K562 (cell line): Measurements from ENCODE around the gene BMPER. TPM values are rescaled to one million over a fixed set of nuclear protein-coding genes. Genes with fewer than 3 reads are reported as not detected.

Source experiments
- ATAC-seq: fragments of 200-7000 bp; cut with Tn5 transposase; 3 replicates; pipeline ENCODE4 v1.9.1; 2020; ENCODE audit warnings: moderate library complexity
- BruUV-seq: library from RNA; stranded (reverse); fragments of 400-500 nt; replicated peaks from 2 replicates; lab custom pipeline; 2021; lab: Mats Ljungman, UMichigan
- CTCF ChIA-PET: fragments of 300-600 bp; formaldehyde crosslinking; extraction: SDS; loops from one replicate; lab custom pipeline; 2021; ENCODE audit warnings: low intra/inter-chr PET ratio; lab: Yijun Ruan, JAX
- POLR2A ChIA-PET: fragments of 300-600, 350-650 bp; sonication (Branson Sonifier 250); formaldehyde crosslinking; extraction: SDS; loops from one replicate; lab custom pipeline; 2021; ENCODE audit warnings: antibody characterized with exemption, inconsistent platforms; lab: Yijun Ruan, JAX
- DNase-seq, 4 experiments: peaks; one replicate each; pipeline versions ENCODE4 v3.0.0 to v3.0.0-alpha.2; 2011 to 2018; ENCODE audit warnings: low spot score in 3 of 4, mixed read lengths in 3 of 4; ENCODE audit errors: extremely low read depth in 1 of 4
- FAIRE-seq: peaks from 2 replicates; lab custom pipeline; 2011; peaks lifted over from hg19 to GRCh38; lab: Jason Lieb, UNC
- H2AFZ ChIP-seq: 2 replicates; pipeline ENCODE4 v1.6.0; 2011; ENCODE audit warnings: low read depth, low read length, control low read depth, inconsistent platforms
- H3K27ac ChIP-seq: fragments of 200-600 bp; 3 replicates; pipeline ENCODE4 v1.8.0; 2011; ENCODE audit warnings: low read depth, mild to moderate bottlenecking, control low read depth, inconsistent platforms, low read length, moderate library complexity, mixed read lengths; ENCODE audit errors: extremely low read depth
- H3K27me3 ChIP-seq, 2 experiments: fragments of 300-600 bp in 1 of 2; 2 replicates in 1 of 2; 3 replicates in 1 of 2; pipeline versions ENCODE4 v1.6.0 to v1.8.0; 2011; ENCODE audit warnings: inconsistent platforms in 2 of 2, low read length in 2 of 2, mild to moderate bottlenecking in 1 of 2, mixed read lengths in 1 of 2, moderate library complexity in 1 of 2; ENCODE audit not compliant: control insufficient read depth in 2 of 2, insufficient read depth in 2 of 2
- H3K36me3 ChIP-seq: fragments of 300-600 bp; 3 replicates; pipeline ENCODE4 v1.8.0; 2011; ENCODE audit warnings: mild to moderate bottlenecking, low read length, inconsistent platforms; ENCODE audit not compliant: control insufficient read depth, insufficient read depth
- H3K4me1 ChIP-seq, 2 experiments: fragments of 200-600 bp in 1 of 2; replicated peaks in 1 of 2; 2 replicates in 1 of 2; 3 replicates in 1 of 2; pipeline versions ENCODE4 v1.5.1 to v1.8.0; 2011; ENCODE audit warnings: inconsistent platforms in 2 of 2, low read length in 2 of 2, mild to moderate bottlenecking in 1 of 2, mixed read lengths in 1 of 2, moderate library complexity in 1 of 2; ENCODE audit not compliant: control insufficient read depth in 2 of 2, insufficient read depth in 2 of 2
- H3K4me2 ChIP-seq: 2 replicates; pipeline ENCODE4 v1.6.1; 2011; ENCODE audit warnings: low read length, control low read depth, inconsistent platforms, mixed read lengths; ENCODE audit not compliant: insufficient read depth
- H3K4me3 ChIP-seq: fragments of 200-600 bp; sonication (generic), shearing (Covaris generic); 2 replicates; pipeline ENCODE4 v1.5.1; 2016; ENCODE audit warnings: control low read depth, inconsistent platforms
- H3K79me2 ChIP-seq: fragments of 200-600 bp; 3 replicates; pipeline ENCODE4 v1.8.0; 2011; ENCODE audit warnings: low read length, inconsistent platforms; ENCODE audit not compliant: control insufficient read depth, insufficient read depth
- H3K9ac ChIP-seq, 2 experiments: 2 replicates each; pipeline versions ENCODE4 v1.6.0 to v1.6.1; 2011; ENCODE audit warnings: low read depth in 2 of 2, low read length in 2 of 2, control low read depth in 1 of 2, inconsistent platforms in 1 of 2, mild to moderate bottlenecking in 1 of 2, mixed read lengths in 1 of 2; ENCODE audit not compliant: insufficient read depth in 1 of 2
- H3K9me1 ChIP-seq: one replicate; pipeline ENCODE4 v1.6.0; 2011; ENCODE audit warnings: inconsistent platforms, mild to moderate bottlenecking, low read length, moderate library complexity; ENCODE audit not compliant: control insufficient read depth, insufficient read depth
- H3K9me3 ChIP-seq: replicated peaks from 2 replicates; pipeline ENCODE4 v1.5.1; 2011; ENCODE audit warnings: low read depth, low read length, inconsistent platforms; ENCODE audit not compliant: control insufficient read depth, insufficient read depth
- H4K20me1 ChIP-seq: replicated peaks from 2 replicates; pipeline ENCODE4 v1.6.1; 2011; ENCODE audit warnings: low read length, inconsistent platforms, mixed read lengths; ENCODE audit not compliant: control insufficient read depth, insufficient read depth
- CBFB ChIP-seq: sonication (generic); formaldehyde crosslinking; IDR thresholded peaks from 2 replicates; pipeline ENCODE4 v1.4.0; 2020; ENCODE audit warnings: mild to moderate bottlenecking, missing genetic modification reagents
- POLR2G ChIP-seq: fragments of 200-400 bp; formaldehyde crosslinking; IDR thresholded peaks from 2 replicates; pipeline ENCODE4 v1.6.1; 2017; ENCODE audit warnings: low read depth, mild to moderate bottlenecking, antibody characterized with exemption, low read length, moderate library complexity
- POLR3G ChIP-seq: IDR thresholded peaks from 2 replicates; pipeline ENCODE4 v1.6.1; 2011; ENCODE audit not compliant: insufficient read length, insufficient replicate concordance; ENCODE audit errors: extremely low read depth
- SMARCE1 ChIP-seq: fragments of 450-650 bp; IDR thresholded peaks from 2 replicates; pipeline ENCODE4 v1.7.1; 2016; ENCODE audit warnings: mild to moderate bottlenecking
- ZNF780A ChIP-seq: fragments of 250-450 bp; sonication (Bioruptor Pico); IDR thresholded peaks from 2 replicates; pipeline ENCODE4 v1.5.0; 2021; ENCODE audit warnings: mild to moderate bottlenecking
- WGBS: fragments of 100-300 bp; shearing (Covaris generic); methylation state at CpG from one replicate; pipeline ENCODE4 v1.1.6; 2016; ENCODE audit warnings: low coverage, mixed read lengths; ENCODE audit not compliant: insufficient coverage; ENCODE audit errors: missing lambda C conversion rate; 5-methylcytosine and 5-hydroxymethylcytosine counted together
- in situ Hi-C: fragments of 300-500 bp; cut with MboI; formaldehyde crosslinking; loops from 4 replicates; pipeline ENCODE4 v1.15.0; 2018; ENCODE audit warnings: inconsistent platforms, mixed read lengths
- intact Hi-C: fragments of 100-400 bp; cut with micrococcal nuclease; formaldehyde crosslinking; loops from 2 replicates; pipeline ENCODE4 v1.14.2; 2022
- polyA plus RNA-seq, 8 experiments: library from polyadenylated mRNA; depleted of rRNA in 4 of 8; stranded (reverse) in 5 of 8; unstranded in 3 of 8; fragments of >200 nt; fragmentation: Nextera tagmentation in 2 of 8; fragmentation: Illumina TruSeq in 1 of 8; extraction: Ambion mirVana in 2 of 8; extraction: Trizol in 1 of 8; gene quantifications; 2 replicates each; pipeline versions ENCODE4 v1.2.1 to v1.2.3, GENCODE V29; 2011 to 2014; ENCODE audit warnings: inconsistent platforms in 1 of 8, missing spikeins in 1 of 8
- total RNA-seq, 7 experiments: library from RNA; depleted of rRNA in 6 of 7; stranded (reverse); fragments of >200 nt in 6 of 7; fragmentation: Illumina TruSeq in 2 of 7; extraction: Trizol in 2 of 7; gene quantifications; 2 replicates each; pipeline versions ENCODE4 v1.2.1 to v1.2.3, GENCODE V29; 2011 to 2021; ENCODE audit warnings: low replicate concordance in 1 of 7
- TF ChIP-seq, protein P1 (sequence below), 2 experiments: fragments of 450-650 bp in 1 of 2; IDR thresholded peaks; 2 replicates each; pipeline ENCODE4 v1.6.1; 2011 to 2017; ENCODE audit warnings: low read depth in 2 of 2, antibody characterized with exemption in 1 of 2, borderline replicate concordance in 1 of 2, low read length in 1 of 2, mild to moderate bottlenecking in 1 of 2, mixed read lengths in 1 of 2; ENCODE audit not compliant: control insufficient read depth in 1 of 2
- TF ChIP-seq, protein P2 (sequence below): fragments of 200-800 bp; sonication (Bioruptor generic); IDR thresholded peaks from 2 replicates; pipeline ENCODE4 v1.6.1; 2017; ENCODE audit warnings: missing genetic modification characterization, missing compliant biosample characterization

Gene BMPER
- total and polyA plus RNA-seq, 9 of the 15 experiments (the other 6 are each of a cell fraction or from before 2014, with no cell fraction given): not detected

DNA sequence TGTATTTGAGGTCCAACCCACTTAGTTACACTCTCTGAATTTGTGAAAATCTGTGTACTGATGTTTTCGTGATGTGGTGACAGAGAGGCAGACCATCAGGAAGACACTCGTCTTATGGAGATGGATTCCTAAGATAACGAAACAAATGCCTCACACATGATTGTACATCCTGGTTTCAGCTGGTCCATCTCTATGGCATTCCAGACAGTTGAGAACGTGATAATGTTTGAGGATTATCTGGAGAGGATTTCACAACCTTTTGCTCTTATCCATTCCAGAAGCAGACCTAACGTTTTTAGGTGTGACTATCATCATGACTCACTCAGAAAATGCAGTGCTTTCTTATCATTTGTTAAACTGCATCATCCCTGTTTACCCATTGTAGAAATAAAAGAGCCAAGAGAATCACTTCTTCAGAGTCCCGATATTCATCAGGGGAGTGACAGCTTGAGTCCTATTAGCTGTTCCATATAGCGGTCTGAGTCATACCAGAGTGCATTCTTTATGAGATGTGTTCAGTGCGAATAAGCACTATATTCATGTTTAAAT, 74.5 kb downstream of the BMPER start (continued):
- TF ChIP-seq, protein P1, sequence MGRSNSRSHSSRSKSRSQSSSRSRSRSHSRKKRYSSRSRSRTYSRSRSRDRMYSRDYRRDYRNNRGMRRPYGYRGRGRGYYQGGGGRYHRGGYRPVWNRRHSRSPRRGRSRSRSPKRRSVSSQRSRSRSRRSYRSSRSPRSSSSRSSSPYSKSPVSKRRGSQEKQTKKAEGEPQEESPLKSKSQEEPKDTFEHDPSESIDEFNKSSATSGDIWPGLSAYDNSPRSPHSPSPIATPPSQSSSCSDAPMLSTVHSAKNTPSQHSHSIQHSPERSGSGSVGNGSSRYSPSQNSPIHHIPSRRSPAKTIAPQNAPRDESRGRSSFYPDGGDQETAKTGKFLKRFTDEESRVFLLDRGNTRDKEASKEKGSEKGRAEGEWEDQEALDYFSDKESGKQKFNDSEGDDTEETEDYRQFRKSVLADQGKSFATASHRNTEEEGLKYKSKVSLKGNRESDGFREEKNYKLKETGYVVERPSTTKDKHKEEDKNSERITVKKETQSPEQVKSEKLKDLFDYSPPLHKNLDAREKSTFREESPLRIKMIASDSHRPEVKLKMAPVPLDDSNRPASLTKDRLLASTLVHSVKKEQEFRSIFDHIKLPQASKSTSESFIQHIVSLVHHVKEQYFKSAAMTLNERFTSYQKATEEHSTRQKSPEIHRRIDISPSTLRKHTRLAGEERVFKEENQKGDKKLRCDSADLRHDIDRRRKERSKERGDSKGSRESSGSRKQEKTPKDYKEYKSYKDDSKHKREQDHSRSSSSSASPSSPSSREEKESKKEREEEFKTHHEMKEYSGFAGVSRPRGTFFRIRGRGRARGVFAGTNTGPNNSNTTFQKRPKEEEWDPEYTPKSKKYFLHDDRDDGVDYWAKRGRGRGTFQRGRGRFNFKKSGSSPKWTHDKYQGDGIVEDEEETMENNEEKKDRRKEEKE (IDR thresholded peaks at IDR 0.05; ENCODE audit: borderline replicate concordance in 1 of 2, control insufficient read depth in 1 of 2, low read depth in 2 of 2, low read length in 1 of 2): no peak

DNA sequence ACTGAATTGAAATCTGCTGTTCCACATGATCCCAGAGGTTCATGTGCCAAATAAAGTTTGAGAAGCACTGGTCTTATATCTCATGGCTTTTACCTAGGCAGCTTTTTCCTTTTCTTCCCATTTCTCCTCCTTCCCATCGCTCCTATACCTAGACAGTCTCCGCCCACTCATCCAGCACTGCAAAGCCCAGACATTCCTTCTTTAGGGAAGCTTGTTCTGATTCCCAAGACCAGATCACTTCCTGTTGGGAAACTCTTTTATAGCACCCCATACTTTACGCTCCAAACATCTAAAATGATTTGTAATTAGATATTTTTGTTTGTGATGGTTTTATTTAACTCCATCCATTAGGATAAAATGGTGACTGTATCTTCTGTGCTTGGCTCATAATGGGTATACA, 75.9 kb downstream of the BMPER start:
- Histone ChIP-seq H3K9me1 (no peaks in the 10 kb centered on the region), H3K36me3 (no peaks in the 10 kb centered on the region), H3K4me2 (no peak overlapping the region), H3K4me1 (no peaks in the 10 kb centered on the region), H3K4me3 (no peak overlapping the region), H2AFZ (no peak overlapping the region), H3K27me3 (no peaks in the 10 kb centered on the region), H4K20me1 (no peaks in the 10 kb centered on the region), H3K9ac (no peak overlapping the region), H3K79me2 (no peaks in the 10 kb centered on the region), H3K27ac (no peak overlapping the region), H3K9me3 (no peaks in the 10 kb centered on the region)
- in situ Hi-C loops (no loop called here), intact Hi-C loops (no loop called here)
- CTCF ChIA-PET: no interaction called here
- FAIRE-seq (no peak), DNase-seq (no peak), ATAC-seq (no peak)
- BruUV-seq: no TSS peak
- TF ChIP-seq, protein P2, sequence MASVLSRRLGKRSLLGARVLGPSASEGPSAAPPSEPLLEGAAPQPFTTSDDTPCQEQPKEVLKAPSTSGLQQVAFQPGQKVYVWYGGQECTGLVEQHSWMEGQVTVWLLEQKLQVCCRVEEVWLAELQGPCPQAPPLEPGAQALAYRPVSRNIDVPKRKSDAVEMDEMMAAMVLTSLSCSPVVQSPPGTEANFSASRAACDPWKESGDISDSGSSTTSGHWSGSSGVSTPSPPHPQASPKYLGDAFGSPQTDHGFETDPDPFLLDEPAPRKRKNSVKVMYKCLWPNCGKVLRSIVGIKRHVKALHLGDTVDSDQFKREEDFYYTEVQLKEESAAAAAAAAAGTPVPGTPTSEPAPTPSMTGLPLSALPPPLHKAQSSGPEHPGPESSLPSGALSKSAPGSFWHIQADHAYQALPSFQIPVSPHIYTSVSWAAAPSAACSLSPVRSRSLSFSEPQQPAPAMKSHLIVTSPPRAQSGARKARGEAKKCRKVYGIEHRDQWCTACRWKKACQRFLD: no peak
- TF ChIP-seq SMARCE1 (no peak), ZNF780A (CRISPR knock-in tag) (no peak), CBFB (CRISPR knock-in tag) (no peak), POLR2G (no peak), POLR3G (no peak)
- POLR2A ChIA-PET: no interaction called here
- 0% methylated on average over 3 of the region's 3 CpGs for WGBS
